DOHH2 (cell line): Measurements from ENCODE around the gene IFI27.

Experiments
- CTCF ChIP-seq: fragments of 200-600 bp; sonication (generic); IDR thresholded peaks from one replicate; pipeline ENCODE4 v1.5.1; 2014; ENCODE audit warnings: antibody characterized with exemption, mild to moderate bottlenecking, low read depth, low read length; ENCODE audit not compliant: poor library complexity, severe bottlenecking
- EZH2phosphoT487 ChIP-seq: fragments of 200-600 bp; sonication (generic); IDR thresholded peaks from 2 replicates; pipeline ENCODE4 v1.6.1; 2017; ENCODE audit warnings: borderline replicate concordance, mild to moderate bottlenecking, antibody characterized with exemption, low read length, moderate library complexity, mixed read lengths

DNA sequence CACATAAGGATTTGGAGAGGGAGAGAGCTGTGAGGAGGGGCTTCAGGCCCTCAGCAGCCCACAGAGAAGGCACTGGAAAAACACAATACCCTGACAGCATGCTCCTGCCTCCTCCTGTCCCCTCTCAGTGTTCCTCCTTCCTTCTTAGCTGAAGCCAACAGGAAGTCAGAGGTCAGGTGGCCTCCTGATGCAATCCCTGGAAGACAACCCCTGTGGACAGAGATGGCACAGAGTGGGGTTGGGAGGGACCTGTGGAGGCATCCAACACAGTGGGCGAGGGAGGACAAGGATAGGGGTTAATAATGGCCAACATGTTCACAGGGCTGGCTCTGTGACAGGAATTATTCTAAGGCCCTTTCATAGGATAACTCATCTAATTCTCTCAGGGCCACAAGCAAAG is 34.2 kb downstream of the IFI27 start:
- TF ChIP-seq CTCF (no peak), EZH2phosphoT487 (no peak)
